SK-N-MC (cell line): ENCODE measurements around the gene COBL.

Experiments used
- EZH2 ChIP-seq: fragments of 200-600 bp; sonication (generic); IDR thresholded peaks from one replicate; pipeline ENCODE4 v1.6.1; 2017; ENCODE audit warnings: antibody characterized with exemption
- POLR2AphosphoS5 ChIP-seq: IDR thresholded peaks from 2 replicates; pipeline ENCODE4 v1.6.1; 2012; ENCODE audit warnings: mild to moderate bottlenecking, low read depth, low read length, borderline replicate concordance

DNA sequence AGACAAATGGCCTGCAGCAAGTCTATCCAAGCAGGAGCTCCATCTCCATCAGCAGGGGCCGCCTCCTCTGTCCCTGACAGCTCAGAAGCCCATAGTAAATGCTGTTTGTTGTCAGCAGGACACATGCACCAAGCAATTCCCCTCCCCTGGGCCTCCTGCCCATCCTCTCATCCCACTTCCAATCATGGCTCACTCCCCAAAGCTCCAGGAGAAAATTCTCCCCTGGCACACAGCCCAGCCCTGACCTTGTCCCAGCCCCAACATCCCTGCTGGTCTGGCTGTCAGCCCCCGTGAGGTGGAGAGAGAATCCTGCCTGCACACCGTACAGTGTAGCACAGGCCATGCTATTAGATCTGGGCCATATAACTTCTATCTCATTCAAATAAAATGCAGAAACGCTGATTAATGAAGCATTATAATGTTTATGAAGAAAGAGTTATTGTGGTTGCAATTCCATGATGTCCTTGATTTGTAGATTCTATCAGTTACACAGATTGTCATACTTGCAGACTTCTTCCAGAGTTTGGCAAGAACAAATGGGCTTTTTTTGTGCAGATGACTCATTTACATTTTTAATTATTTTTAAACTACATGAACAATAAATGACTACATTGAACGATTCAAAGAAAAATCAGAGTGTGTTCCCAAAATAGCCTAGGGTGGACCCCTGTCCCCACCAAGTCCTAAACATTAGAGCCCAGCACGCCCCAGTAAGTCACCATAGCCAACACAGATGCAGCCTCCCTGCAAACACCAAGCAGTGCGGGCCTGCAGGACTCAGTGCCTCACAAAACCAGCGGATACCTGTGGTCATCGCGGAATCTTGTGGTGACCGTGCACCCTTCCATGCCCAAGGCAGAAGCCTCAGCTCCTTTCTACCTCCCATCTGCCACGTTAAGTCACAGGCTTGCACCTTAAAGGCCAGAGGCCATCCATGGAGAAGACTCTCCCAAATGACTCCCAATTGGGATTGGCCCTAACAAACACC is 70.1 kb downstream of the COBL start:
- TF ChIP-seq EZH2: no peak
- no peak for TF ChIP-seq POLR2AphosphoS5
